Activated CD4-positive, alpha-beta T cell treated with anti-CD3 and anti-CD28 coated beads, Interleukin-2, amount 50 U/mL, for 24 hours (primary cell): Measurements from ENCODE around the gene KRTAP4-2.
"Not testable (repeated sequence)": the region's sequence is repeated elsewhere in the genome, so short reads cannot be mapped to it uniquely, and the experiment has no call there.

Source experiments
- DNase-seq, 2 donors: peaks; one replicate each; pipeline ENCODE4 v3.0.0-alpha.2; 2020; ENCODE audit warnings: low read depth in 1 of 2, low spot score in 1 of 2

KRTAP4-2 gene

DNA sequence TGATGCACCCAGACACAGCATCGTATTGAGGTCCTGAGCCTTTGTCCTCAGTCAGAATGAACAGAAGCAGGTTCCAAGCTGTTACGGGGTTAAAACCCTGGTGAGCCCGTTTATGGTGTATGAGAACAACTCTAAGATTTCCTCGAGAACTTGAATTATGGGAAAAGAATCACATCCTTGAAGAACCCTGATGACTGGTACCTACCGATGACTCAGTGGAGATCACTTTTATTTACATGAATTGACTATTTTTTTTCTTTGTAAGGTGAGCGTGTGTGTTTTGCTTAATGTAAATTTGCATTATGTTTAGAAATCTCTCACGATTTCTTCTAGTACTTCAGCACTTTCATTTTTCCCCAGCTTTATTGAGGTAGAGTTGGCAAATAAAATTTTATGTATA lies 14.2 kb downstream of the KRTAP4-2 start:
- no peak for DNase-seq

DNA sequence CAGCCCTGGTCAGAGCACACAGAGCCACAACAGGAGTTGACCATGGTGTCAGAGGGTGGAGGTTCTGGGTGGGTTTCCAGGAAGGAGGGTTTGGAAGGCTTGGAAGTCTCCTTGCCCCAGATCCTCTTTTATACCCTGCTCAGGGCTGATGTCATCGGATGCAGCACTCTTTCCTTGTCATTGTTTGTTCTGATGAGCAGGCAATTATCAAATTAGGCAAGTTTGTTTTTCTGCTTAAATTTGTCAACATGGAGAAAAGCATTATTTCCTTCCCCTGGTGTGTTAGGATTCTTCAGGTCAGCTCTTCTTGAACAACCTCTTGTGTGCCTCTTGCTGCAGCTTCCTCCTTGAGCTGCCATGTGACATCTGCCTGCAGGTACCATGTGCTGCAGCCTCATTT lies 17.4 kb downstream of the KRTAP4-2 start, which contains the start of gene KRTAP4-4:
Gene KRTAP4-4, minus strand, starts transcription at position 101 of the 400 bp plus-strand sequence. Its CDS starts 57 bp downstream, at position 44.
- DNase-seq = no peak

DNA sequence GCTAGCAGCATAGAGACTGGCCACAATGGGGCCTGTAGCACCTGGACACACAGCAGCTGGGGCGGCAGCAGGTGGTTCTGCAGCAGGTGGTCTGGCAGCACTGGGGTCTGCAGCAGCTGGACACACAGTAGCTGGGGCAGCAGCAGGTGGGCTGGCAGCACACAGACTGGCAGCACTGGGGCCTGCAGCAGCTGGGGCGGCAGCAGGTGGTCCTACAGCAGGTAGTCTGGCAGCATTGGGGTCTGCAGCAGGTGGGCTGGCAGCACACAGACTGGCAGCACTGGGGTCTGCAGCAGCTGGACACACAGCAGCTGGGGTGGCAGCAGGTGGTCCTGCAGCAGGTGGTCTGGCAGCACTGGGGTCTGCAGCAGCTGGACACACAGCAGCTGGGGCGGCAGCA lies 17.8 kb downstream of the KRTAP4-2 start:
- DNase-seq = not testable (repeated sequence)

DNA sequence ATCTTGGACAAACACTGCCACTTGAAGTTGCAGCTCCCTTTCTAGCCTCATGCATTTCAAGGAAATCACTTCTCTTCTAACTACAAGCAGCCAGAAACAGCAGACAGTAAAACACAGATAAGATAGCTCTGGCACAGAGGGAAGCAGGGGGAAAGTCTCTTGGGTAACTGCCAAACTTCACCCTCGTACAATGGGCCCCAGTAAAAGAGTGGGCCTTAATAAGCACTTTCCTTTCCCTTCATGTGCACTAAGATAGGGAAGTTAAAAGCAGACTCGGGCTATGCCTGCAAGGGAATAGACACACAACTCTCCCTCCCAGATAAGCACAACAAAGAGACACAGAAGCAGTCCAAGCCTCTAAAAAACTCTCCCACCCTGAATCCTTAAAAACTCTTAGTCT lies 24.2 kb downstream of the KRTAP4-2 start:
- no peak for DNase-seq

DNA sequence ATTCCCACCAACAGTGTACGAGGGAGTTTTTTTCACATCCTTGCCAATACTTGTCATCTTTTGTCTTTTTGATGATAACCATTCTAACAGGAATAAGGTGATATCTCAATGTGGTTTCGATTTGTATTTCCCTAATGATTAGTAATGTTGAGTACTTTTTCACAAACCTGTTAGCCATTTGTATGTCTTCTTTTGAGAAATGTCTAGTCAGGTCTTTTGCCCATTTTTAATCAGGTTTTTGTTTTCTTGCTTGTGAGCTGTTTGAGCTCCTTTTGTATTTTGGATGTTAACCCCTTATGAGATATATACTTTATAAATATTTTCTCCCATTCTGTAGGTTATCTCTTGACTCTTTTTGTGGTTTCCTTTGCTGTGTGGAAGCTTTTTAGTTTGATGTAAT lies 26.5 kb downstream of the KRTAP4-2 start:
- DNase-seq = no peak

DNA sequence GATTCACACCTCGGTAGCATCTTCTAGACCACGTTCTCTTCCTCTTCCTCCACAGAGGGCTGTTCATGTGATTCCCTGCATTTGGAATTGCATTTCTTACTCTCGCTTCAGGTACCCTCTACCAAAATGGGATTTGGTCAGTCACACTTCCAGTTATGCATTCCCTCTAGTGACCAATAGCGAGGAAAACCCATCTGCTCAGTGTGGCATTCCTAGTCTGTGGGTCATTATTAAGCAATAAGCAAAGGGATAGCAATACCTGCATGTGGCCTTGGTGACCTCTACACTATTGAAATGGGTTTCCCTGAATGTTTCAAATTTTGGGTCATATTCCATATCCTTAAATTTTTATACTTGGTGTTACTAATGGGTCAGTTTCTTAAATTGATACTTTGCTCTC lies 28.0 kb downstream of the KRTAP4-2 start:
- no peak for DNase-seq

DNA sequence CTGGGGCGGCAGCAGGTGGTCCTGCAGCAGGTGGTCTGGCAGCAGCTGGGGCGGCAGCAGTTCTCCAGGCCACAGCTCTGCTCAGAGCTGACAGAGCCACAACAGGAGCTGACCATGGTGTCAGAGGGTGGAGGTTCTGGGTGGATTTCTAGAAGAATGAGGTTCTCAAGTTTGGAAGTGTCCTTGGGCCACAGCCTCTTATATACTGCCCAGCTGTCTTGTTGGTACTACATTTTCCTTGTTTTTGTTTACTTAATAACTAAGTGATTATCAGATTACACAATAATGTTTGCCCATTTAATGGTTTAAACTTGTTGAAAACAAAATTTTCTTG lies 28.4 kb downstream of the KRTAP4-2 start, which contains the start of gene KRTAP4-5:
Gene KRTAP4-5, minus strand, starts transcription at position 174 of the 334 bp plus-strand sequence. Its CDS starts 58 bp downstream, at position 116.
- no peak for DNase-seq

DNA sequence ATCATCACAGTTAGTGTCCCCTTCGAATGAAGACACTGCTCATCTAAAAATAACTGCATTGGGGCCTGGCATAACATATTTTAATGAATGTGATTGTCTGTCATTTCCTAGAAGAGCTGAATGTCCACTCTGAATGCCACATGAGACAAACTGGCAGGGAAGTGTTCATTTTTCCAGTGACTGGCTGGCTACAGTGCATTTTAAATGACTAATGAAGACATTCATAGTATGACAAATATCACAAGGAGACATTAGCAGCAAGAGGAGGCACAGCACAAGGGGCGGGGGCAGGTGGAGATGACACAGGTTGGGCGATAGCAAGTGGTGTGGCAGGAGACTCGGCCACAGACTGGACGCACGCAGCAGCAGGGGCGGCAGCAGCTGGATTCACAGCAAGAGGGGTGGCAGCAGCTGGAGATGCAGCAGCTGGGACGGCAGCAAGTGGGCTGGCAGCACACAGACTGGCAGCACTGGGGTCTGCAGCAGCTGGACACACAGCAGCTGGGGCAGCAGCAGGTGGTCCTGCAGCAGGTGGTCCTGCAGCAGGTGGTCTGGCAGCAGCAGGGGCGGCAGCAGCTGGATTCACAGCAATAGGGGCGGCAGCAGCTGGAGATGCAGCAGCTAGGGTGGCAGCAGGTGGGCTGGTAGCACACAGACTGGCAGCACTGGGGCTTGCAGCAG lies 28.9 kb downstream of the KRTAP4-2 start:
- DNase-seq = not testable (repeated sequence)

DNA sequence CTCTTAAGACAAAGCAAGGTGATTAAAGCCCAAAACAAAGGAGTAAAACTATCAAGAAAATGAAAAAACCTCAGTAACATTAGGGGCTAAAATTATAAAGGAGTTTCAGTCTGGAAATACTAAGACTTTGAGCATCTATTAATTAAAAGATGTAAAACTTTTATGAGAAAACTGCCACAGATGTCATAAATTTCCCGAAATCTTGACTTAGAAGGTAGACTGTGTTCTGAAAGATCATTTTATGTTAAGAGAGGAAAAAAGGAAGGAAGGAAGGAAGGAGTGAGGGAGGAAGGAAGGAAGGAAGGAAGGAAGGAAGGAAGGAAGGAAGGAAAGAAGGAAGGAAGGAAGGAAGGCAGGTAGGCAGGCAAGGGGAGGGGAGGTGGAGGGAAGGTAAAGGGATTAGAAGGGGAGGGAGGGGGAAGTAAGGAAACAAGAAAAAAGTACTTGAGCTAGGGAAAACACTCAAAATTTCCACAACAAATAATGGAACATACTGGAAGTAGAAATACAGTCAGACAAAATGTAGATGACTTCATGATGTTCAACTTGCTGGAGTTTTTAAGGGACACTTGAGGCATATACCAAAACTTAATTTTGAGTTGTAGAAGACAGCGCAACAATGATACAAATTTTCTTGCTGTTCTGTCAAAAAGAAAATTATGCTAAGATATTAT lies 30.4 kb downstream of the KRTAP4-2 start:
- no peak for DNase-seq

DNA sequence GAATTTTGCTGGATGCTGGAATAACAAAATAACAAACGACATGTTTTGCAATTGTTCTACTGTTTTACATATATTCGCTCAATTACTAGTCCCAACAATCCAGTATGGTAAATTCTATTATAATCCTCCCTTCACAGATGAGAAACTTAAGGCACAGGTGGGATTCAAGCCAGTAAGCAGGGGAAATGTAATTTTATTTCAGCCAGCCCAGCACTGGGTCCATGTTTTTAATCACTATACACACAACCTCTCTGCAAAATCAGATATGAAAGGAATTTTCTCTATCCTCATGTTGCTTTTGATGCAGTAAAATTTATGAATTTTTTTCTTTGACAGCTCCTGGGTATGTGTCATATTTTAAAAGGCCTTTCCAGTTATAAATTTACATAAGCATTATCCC lies 32.8 kb downstream of the KRTAP4-2 start:
- DNase-seq = no peak

DNA sequence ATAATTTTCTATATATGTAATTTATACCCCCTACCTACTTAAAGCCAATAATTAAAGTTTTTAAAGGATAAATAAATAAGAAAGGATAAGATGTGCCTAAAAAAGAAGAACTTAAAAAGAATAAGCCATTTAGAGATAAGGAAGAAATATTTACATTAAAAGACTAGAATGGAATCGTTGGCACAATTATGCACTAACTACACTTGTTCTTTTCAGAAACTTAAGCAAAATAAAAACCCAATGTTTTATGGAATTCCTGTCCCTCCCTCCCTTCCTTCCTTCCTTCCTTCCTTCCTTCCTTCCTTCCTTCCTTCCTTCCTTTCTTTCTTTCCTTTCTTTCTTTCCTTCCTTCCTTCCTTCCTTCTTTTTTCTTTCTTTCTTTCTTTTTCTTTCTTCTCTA lies 33.2 kb downstream of the KRTAP4-2 start:
- no peak for DNase-seq

DNA sequence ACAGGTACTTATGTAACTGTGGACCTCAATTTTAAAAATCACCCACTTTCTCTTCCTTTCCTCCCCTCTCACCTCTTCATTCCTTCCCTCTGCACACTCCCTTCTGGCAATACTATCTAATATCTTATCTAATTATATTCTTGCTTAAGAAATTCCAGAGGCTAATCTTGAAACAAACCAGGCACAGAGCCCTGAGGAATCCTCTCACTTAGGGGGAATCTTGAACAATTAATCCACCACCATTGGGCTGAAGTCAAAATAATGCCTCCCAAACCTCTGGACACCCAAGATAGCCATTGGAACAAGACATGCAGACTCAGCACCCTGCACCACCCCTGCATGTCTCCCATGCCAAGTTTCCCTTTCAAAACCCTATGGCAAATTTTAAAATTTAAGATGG lies 36.7 kb downstream of the KRTAP4-2 start:
- no peak for DNase-seq

DNA sequence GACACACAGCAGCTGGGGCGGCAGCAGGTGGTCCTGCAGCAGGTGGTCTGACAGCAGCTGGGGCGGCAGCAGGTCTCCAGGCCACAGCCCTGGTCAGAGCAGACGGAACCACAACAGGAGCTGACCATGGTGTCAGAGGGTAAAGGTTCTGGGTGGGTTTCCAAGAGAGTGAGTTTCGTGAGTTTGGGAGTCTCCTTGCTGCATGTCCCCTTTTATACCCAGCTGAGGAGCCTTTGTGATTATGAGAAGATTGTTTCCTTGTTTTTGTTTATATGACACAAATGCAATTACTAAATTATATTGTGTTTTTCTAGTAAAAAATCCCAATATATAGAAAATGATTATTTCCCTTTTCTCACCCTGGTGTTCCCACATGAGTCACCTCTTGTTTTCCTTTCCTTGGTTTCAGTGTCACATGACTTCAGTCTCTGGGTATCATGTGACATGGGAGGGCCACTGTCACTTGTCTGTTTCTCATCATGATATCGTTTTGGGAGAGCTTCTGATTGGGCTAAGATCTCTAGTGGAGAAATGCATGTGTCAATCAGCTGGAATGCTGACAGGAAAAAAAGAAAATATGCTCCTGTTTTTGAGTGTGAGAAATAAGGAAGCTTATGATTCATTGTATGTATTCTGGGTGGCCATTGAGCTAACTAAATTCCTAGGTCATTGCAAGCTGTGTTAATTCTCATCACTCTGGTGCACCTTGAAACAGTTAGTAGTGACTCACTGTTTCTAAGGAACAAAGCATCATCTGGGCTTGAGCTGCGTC lies 37.5 kb downstream of the KRTAP4-2 start, which contains the start of gene KRTAP4-6:
Gene KRTAP4-6, minus strand, starts transcription at position 185 of the 772 bp plus-strand sequence. Its CDS starts 57 bp downstream, at position 128.
- no peak for DNase-seq

DNA sequence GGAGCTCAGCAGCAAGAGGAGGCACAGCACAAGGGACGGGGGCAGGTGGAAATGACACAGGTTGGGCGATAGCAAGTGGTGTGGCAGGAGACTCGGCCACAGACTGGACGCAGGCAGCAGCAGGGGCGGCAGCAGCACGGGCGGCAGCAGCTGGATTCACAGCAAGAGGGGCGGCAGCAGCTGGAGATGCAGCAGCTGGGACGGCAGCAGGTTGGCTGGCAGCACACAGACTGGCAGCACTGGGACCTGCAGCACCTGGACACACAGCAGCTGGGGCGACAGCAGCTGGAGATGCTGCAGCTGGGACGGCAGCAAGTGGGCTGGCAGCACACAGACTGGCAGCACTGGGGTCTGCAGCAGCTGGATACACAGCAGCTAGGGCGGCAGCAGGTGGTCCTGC lies 38.2 kb downstream of the KRTAP4-2 start:
- not testable (repeated sequence) for DNase-seq

DNA sequence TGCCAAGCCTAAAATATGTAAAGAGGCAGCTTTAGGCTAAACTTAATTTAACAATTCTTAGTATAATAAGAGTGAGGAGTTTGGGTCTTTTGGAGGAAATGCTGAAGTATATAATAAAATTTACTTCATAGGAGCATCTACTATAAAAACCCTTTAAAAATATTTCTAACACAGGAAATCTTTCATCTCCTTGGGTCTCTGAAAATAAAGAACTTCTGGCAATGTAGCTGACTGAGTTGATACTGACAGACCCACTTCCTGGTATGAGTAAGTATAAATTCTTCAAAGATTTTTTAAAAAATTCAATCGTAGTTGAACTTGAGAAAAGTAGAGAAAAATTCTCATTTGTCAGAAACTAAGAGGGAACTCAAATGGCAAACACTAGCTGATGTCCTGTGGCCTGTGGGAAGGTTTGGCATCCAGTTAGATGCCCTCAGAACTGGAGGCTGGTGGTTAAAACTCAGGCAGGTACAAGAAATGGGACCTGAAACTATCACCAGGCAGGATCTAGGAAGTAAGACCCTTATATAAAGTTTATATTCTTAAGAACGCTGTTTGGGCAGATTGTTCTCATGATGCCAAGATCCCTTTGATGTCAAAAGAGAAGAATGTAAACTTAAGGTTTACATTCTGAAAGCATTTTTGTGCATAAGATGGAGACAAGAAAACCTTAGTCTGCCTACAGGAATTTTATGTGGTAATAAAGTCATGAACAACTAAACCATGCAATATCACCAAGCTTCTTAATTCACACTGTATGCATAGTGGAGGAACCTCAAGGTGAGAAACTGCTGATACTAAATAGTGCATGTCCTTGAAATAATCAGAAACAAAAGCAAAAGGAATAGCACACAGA lies 43.9 kb downstream of the KRTAP4-2 start:
- DNase-seq = no peak

DNA sequence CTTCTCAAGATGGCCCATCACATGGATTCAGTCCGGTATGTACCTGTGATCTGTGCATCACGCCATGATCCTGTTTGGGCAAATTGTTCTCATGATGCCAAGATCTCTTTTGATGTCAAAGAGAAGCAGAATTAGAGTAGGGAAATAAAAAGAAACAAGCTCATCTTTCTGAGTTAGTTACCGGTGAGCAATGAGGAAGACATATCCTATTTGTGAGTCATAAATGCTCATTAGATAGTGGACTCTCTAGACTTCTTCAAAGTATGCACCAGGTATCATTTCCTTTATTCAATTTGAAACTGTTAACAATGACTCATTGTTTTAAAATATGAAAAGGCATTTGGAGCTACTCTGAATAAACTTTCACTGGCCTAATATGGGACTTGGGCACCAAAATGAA lies 46.0 kb downstream of the KRTAP4-2 start:
- no peak for DNase-seq
